ENCODE results near the gene APLP1.
"Not testable (repeated sequence)": the region's sequence is repeated elsewhere in the genome, so short reads cannot be mapped to it uniquely, and the experiment has no call there.

Gene APLP1

DNA sequence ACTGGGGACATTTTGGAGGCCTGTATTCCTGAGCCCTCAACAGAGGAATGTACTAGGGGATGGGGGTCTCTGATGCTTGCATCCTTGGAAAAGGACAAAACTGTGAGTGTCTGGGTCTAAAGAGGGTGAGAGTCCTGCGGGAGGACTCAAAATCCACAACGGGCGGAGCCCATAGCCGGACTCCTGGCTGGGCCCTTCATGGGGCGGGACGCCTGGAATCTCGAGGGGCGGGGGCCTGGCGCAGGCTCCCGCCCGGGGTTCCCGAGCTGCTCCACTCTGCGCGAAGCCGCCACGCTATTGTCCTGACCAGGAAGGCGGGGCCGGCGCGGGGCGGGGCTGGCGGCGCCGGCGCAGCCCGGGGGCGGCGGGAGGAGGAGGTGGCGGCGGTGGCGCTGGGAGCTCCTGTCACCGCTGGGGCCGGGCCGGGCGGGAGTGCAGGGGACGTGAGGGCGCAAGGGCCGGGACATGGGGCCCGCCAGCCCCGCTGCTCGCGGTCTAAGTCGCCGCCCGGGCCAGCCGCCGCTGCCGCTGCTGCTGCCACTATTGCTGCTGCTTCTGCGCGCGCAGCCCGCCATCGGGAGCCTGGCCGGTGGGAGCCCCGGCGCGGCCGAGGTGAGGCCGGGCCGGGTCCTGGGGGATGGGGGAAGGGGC, at the start of gene APLP1:
APLP1 (plus strand) TSS at position 403 of the 651 bp plus-strand sequence; CDS start at position 466, 63 bp downstream.
- DNase-seq, result peak; percentile 72 to 74

DNA sequence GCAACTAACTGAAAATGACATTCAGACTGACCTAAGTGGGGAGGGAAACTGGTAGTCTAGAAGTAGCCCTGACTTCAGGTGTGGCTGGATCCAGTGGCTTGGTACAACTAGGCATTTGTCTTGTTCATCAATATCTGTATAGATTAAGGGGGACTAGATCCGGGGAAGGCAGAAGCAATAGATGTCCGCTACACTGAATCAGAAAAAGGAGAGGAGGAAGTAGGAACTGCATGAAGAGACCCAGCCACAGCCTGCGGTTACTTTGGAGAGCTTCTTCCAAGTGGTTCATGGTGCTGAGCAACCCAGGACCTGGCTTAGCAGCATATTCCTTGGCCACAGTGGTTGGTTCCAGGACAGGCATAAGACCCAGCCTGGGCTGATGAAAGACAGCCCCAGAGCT, 45.8 kb upstream of the APLP1 start:
- no peak for DNase-seq

DNA sequence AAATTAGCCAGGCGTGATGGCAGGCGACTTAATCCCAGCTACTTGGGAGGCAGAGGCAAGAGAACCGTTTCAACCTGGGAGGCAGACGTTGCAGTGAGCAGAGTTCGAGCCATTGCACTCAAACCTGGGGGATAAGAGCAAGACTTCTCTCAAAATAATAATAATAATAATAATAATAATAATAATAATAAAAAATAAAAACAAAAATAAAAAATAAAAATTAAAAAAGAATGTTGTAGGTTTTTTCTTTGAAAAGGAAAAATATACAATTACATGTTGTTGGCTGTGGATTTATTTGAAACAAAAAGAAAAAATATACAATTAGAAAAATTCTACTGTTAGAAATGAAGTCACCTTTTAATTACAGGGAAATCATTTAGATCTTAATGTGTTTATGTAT, 44.2 kb upstream of the APLP1 start:
- DNase-seq, result no peak

DNA sequence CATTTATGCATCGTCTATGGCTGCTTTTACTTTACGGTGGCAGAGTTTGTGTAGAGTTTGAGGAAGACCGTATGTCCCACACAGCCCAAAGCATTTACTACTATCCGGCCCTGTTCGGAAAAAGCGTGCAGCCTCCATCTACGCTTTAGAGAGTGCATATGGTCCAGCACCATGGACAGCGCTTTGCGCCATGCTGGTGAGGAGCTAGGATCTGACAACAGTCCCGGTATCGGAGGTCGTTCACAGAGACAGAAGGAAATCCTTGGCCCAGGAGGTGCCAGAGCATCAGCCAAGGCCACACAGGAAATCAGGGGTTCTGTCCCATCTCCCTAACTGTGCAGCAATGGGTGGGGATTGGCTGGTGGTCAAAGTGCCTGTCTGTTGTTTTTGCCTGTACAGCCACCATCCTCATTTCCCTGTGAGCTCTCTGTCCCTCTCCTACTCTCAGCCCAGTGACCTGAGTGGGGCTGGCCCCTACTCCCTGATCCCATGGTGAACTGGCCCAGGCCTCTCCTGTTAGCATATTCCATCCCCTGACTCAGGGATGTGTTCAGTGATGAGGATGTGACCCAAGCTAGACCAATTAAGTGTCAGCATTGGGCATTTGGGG, 39.6 kb upstream of the APLP1 start:
- peak in 1 of 2 donors; percentile 35 for DNase-seq

DNA sequence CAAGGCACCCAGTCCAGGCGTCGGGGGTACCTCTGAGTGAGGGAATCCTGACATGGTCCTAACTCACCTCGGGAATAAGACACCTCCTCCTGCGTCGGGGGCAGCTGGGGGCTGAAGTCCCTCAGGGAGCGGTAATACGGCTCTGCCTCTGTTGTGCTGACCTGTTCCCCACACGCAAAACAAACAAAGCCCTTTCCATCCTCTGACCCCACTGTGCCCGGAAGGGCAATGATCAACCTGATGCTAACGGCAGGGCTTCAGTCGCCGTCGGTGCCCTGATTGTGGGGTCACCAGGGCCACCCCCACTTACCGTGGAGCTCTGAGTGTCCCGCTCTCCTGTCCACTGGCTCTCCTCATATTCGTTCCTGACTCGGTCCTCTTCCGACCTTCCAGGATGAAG, 37.4 kb upstream of the APLP1 start:
- DNase-seq, result no peak

DNA sequence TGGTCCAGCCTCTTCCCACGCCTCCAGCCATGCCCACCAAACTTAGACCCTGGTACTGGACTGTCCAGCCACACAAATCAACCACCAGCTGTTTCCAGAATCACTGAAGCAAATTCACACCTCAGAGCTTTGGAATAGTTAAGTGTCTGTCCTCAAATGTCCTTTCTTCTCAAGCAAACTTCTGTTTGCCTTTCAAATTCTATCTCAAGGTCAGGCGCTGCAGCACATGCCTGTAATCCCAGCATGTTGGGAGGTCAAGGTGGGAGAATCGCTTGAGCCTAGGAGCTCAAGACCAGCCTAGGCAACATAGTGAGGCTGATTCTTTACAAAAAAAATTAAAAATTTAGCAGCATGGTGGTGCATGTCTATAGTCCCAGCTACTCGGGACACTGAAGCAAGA, 36.3 kb upstream of the APLP1 start:
- no peak for DNase-seq

DNA sequence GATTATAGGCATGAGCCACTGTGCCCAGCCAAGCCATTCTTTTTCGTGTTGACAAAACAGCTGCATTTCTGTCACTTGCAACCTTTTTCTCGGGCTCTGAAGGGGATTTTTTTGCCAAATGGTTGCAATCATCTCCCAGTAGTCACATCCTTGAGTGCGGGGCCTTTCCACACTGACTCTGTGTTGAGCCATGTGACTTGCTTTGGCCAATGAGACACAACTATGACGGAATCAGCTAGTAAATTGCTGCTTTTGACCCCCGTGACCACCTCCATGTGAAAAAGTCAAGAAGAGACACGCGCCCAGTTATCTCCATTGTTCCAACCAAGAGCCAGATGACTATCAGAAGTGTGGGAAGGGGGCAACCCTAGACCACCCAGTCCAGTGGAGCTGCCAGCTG, 34.4 kb upstream of the APLP1 start:
- no peak for DNase-seq

DNA sequence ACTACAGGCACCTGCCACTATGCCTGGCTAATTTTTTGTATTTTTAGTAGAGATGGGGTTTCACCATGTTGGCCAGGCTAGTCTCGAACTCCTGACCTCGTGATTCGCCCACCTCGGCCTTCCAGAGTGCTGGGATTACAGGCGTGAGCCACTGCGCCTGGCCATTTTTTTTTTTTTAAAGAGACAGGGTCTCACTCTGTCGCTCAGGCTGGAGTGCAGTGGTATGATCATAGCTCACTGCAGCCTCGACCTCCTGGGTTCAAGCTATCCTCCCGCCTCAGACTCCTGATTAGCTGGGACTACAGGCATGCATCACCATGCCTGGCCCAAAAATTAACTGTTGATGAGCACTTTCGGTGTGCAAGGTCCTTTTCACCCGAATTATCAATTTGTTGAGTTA, 32.3 kb upstream of the APLP1 start:
- DNase-seq, result not testable (repeated sequence)

DNA sequence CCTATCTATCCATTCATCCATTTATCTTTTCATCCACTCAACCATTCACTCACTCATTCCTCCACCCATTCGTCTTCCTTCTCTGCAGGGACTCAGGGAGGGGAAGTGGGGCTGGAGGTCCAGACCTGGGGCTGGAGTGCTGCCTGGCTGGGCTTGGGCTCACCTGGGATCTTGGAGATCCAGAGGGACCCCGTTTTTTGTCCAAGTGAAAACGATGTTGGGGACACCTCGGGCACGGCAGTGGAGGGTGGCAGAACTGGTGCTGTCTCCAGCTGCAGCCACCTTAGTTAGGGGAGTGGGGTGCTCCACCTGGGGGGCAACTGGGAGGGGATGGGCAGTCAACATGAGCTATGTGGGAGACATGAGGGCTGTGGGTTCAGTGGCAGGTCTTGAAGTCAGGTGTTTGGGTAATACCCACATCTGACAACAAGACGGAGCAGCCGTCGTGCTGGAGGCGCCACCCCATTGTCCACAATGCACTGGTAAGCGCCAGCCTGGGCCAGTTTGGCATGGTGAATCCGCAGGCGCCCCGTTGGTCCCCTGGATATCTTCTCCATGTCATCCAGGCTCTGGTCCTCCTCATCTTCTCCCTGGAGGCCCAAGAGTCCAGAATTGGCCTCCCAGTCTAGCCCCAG, 26.3 kb upstream of the APLP1 start:
- no peak for DNase-seq

DNA sequence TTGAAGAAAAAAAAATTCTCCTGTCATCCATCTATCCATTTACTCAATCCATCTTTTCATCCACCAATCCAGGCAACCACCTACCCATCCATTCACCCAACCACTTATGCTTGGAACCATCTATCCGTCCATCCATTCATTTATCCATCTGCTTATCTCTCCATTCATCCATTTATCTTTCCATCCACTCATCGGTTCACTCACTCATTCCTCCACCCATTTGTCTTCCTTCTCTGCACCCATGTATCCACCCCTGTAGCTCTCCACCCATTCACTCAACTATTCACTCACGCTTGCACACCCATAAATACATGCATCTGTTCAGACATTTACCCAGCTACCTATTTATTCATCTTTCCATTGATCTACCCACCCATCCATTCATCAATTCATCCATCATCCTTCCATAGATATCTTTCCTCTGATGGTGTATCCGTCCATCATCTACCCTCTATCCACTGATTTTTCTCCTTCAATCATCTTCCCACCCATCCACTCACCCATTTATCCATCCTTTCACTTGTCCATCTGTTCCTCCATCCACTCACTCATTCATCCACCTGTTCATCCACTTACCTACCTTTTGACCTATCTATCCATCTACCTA, 25.6 kb upstream of the APLP1 start:
- DNase-seq, result no peak

DNA sequence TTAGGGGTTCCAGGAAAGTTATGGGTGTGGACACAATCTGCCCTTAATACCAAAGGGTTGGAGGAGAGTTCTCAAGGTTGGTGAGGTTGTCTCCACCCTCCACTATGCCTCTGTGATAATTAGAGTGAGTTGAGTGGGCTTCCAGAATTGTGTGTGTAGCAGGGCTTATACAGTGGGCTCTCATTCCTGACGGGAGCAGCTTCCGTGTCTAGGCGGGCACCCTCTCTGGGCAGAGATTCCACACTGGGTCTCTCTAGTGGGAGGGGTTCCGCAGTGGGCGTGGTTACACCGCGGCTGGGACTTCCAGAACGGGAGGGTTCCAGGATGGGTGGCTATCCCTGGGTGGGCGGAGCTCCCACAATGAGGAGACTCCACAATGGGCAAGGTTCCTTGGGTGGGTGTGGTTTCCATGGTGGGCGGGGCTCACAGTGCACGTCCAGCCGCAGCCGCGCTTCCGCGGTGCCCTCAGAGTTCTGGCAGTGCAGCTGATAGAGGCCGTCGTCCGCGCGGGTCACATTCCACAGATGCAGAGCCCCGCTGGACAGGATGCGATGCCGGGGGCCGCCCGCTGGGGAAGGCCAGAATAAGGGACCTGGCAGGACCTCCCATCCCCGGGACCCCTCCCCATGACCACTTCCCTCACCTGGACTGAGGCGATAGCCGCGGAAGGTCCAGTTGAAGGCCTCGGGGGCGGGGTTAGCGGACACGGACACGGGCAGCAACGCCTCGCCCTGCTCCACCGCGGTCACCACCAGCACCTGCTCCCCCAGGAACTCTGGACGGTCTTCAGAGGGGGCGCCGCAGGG, 24.5 kb upstream of the APLP1 start:
- no peak for DNase-seq

DNA sequence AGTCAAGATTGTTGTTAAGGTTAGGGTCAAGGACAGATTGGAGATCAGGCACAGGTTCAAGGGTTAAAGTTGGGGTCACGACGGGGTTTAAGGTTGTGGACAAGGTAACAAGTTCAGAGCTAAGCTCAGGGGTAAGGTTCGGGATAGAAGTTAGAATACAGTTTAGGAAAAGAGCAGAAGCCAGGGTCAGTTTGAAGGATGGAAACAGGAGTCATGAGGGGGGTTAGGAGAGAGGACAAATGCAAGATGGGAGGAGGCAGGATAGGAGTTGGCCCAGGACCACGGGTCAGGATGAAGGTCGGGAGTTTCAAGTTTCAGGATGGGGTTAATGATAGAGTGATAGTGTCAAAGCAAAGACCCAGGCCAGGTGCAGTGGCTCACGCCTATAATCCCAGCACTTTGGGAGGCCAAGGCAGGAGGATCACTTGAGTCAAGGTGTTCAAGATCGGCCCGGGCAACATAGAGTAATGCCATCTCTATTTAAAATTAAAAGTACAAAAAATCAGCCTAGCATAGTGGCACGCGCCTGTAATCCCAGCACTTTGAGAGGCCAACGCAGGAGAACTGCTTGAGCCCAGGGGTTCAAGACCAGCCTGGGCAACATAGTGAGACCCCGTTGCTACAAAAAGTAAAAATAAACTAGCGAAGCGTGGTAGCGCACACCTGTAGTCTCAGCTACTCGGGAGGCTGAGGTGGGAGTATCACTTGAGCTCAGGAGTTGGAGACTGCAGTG, 23.7 kb upstream of the APLP1 start:
- no peak for DNase-seq

DNA sequence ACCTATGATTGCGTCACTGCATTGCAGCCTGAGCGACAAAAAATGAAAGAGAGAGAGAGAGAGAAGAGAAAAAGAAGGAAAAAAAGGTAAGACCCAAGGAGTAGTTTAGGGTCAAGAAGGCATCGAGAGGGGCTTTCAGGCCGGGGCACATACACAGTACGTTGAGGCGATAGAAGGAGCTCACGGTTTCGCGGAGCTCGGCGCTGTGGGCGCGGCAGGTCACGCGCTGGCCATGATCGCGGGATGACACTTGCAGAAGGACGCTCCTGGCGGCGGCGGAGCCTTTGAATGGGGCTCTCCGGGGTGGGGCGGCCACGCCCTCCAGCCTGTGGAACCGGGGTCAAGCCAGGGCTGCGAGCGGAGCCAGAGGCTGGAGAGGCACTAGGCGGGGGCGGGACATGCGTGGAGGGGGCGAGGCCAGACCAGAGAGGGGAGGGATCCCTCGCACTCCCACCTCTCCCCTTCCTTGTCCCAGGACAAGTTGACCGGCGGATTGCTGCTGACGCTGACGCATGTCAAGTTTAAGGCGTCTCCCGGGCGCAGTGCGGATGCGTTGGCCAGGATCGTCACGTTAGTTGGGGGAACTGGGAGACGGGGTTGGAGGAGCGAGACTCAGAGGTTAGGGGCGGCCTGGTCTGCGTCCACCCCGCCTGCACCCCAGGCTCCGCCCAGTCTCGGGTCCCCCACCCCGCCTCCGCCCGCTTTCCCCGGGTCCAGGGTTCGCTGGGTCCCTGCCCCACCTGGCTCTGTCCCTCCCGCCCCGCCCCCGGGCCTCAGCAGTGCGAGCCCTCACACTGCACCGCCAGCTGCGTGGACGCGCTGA, 22.9 kb upstream of the APLP1 start:
- DNase-seq, result no peak

DNA sequence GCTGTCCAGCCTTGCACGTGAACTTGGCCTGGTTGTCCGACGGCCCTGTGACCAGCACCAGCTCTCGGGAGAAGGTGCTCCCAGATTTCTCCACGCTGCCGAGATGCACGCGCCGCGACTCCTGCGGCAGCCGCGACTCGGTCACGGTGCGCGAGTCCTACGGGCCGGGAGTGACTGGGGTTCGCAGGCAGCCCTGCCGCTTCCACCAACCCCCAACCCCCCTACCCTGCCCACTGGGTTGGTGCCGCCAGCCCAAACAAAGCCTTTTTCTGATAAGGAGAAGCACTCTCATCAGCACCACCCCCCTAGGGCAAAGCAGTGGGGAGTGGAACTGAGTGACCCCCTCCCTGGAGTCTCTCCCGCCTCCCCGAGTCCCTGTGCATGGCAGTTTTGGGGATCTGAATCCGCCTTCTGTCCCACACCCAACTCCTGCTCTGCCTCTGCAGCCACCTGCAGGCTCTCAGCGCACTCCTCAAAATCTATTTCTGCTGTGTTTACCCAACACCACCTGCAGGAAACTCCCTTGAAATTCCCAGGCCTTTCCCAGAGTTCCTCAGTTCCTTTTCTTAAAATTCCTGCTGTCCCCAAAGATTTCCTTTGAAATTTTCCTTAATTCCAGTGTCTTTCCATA, 22.2 kb upstream of the APLP1 start:
- DNase-seq, result no peak

DNA sequence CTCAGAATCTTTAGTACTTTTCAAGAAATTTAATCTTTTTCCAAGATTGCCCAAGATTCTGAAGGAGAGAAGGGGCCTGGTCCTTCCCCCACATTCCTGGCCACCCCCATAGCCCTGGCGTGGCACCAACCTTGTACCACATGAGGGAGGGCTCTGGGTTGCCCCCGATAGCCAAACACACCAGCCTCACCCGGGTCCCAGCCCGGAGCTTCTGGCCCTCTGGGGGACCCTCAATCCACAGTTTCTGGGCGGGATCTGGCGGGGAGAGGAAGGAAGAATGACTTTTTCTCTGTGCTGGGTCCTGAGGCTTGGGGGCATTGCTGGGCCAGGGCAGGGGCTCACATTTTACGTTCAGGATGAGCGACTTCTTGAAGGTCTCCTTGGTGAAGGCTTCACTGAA, 20.5 kb upstream of the APLP1 start:
- DNase-seq, result no peak

DNA sequence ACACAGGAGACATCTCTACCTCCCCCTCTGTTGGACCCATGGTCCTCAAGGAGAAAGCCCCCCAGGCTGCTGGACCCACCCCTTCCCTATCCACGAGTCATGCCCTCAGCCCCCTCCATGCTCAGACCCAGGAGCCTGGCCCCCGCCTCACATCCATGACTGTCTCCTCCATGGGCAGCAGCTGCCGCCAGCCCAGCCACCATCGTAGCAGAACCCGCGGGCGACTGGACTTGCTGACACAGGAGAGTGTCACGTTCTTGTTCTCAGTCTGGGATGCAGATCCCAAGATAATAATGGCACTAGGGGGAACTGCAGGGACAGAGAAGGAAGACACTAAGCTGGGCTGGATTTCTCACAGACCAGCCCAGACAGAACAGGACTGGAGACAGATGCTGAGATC, 19.9 kb upstream of the APLP1 start:
- no peak for DNase-seq

DNA sequence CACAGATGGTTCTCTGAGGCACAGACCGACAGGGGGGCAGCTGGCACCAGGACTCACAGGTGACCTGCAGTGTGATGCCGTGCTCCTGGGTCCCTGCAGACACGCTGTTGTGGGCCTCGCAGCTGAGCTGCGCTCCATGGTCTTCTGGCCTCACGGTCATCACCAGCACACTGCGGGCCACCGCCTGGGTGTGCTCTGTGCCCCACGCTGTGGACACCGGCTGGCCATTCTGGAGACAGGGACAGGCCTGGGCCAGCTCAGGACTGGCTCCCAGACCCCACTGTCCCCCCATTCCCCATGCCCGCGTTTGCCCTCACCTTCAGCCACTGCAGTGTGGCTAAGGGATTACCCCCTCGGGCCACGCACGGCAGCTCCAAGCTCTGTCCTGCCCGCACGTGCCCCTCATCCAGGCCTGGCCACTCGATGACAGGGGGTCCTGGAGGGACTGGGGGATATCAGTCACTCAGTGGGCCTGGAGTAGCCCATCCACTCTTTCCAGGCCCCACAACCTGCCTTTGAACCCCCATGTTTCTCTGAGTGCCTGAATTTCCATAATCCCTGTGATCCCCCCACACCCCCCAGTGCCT, 19.4 kb upstream of the APLP1 start:
- DNase-seq, result no peak

DNA sequence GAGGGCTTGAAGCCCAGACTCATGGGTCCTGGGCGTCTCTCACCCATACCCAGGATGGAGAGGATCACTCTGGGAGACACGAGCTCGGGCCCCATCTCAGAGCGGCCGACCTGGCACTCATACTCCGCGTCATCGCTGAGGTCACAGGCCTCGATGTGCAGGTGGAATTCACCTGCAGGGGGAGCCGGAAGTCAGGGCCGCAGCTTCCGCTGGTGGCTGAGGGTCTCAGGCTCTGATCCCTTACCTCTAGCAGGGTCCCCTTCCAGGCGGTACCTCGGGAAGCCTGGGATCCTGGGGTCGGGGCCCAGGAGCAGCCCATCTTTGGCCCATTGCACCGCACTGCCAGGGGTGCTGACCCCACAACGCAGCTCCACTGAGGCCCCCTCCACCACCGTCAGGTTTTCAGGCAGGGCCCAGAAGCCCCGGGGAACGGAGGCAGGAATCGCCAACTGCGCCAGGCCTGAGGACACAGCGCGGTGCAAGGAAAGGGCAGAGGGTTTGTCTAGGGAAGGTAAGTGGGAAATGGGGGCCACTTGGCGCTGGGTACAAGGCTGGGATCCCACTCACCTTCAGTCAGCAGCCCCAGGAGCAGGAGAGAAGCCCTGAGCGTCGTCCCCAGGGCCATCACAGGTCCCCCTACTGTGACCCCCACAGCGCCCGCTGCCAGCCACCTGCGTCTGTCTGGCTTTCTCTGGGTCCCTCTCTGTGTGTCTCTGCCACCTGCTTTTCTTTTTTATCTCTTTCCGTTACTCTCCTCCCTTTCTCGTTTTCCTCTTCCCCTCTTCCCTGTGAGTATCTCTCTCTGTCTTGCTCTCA, 17.0 kb upstream of the APLP1 start:
- no peak for DNase-seq

DNA sequence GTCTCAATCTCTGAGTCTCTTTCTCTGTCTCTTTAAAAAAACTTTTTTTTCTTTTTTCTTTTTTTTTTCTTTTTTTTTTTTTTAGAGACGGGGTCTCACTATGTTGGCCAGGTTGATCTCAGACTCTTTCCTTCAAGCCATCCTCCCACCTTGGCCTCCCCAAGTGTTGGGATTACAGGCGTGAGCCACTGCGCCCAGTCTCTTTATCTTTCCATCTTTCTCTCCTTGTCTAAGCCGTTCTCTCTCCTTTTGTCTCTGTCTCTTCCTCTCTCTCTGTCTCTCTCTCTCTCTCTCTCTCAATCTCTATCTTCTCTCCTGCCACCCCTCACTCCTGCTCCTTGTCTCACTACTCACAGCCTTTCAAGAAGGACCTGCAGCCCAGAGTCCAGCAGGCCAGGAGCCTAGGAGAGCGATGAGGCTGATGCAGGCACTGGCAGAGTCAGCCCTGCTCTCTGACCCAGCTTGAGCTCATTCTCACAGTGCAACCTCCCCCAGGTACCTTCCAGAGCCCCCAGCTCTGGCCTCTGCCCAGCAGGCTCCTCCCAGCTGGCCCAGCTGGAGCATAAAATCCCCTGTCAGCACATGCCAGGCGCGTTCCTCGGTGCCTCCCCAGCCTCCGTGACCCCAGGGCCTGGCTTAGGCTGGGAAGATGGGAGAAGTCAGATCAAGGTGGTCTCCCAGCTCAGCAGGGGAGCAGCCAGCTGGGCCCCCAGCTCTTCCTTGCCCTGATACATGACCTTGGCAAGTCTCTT, 16.2 kb upstream of the APLP1 start, which contains the start of gene NPHS1:
NPHS1 (minus strand) TSS at position 476 of the 752 bp plus-strand sequence. CDS start 667 bp downstream, outside the sequence.
- no peak for DNase-seq
